AG04449 (cell line): ENCODE measurements around the gene TMEM63A.
"Not testable (repeated sequence)": the region's sequence is repeated elsewhere in the genome, so short reads cannot be mapped to it uniquely, and the experiment has no call there.

Experiments used
- CTCF ChIA-PET: fragments of 350-600 bp; formaldehyde crosslinking; extraction: SDS; loops from one replicate; lab custom pipeline; 2021; ENCODE audit warnings: antibody characterized with exemption; lab: Yijun Ruan, JAX
- POLR2A ChIA-PET: fragments of 400-600, 350-600 bp; formaldehyde crosslinking; extraction: SDS; loops from one replicate; lab custom pipeline; 2020; ENCODE audit warnings: antibody characterized with exemption, inconsistent platforms; lab: Yijun Ruan, JAX
- DNase-seq: peaks from one replicate; pipeline ENCODE4 v3.0.0-alpha.2; 2010; ENCODE audit warnings: low read depth, low spot score
- H3K4me3 ChIP-seq: 2 replicates; pipeline ENCODE4 v1.5.1; 2011; ENCODE audit warnings: low read depth, mild to moderate bottlenecking, control low read depth, low read length
- CTCF ChIP-seq: IDR thresholded peaks from one replicate; pipeline ENCODE4 v1.5.1; 2011; ENCODE audit warnings: mild to moderate bottlenecking, moderate library complexity, low read length, control low read depth, inconsistent platforms; ENCODE audit not compliant: insufficient read depth; ENCODE audit errors: missing control alignments

The TMEM63A gene

DNA sequence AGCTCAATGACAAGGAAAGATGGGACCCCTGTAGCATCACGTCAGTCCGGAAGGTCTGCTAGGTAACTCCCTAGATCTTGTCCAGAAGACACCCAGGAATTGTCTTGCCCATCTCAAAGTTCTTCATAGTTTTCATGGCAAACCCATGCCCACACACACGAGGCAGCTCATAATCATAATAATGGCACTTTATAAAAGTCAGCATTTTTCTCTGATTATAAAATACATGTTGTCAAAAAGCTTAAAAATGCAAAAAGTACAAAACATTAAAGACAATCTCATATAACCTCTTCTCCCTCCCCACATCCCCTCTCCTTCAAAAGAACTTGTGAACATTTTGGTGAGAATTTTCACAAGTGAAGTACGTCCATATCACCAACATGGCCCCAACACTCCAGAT is 41.5 kb downstream of the TMEM63A start:
- POLR2A ChIA-PET, result no interaction called here
- no peak overlapping the region for H3K4me3 ChIP-seq
- DNase-seq, result no peak
- no peak for TF ChIP-seq CTCF
- CTCF ChIA-PET, result interaction anchor here (0.7 to 9.8 kb wide), 8 partner anchors 10 to 365 kb away, joined by 3 to 105 read pairs (median 3); partner anchors contain the start of genes SRP9 and TMEM63A

GRCh38 chr1:225840223-225840610 is 42.0 kb downstream of the TMEM63A start:
- ChIA-PET POLR2A (no interaction called here), CTCF (interaction anchor here (0.7 to 9.8 kb wide), 7 partner anchors 10 to 364 kb away, joined by 3 to 105 read pairs (median 3); partner anchors contain the start of genes SRP9 and TMEM63A)
- TF ChIP-seq CTCF, result no peak

DNA sequence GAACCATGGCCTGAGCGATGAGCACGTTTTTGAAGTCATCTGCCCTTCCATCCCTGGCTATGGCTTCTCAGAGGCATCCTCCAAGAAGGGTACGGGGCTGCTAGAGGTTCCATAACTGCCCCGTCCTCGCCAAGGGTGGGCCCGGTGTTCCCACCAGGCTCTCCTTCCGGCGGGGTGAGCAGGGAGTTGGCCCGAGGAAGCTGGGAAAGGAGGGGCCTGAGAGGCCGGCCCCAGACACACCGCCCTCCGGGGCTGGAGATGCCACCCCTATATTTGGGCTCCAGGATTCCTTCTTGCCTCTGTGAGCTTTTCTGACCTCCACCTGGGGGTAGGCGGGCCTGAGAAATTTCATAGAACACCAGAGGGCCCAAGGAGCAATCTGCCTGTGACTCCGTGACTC is 43.4 kb downstream of the TMEM63A start:
- POLR2A ChIA-PET, result no interaction called here
- no peak overlapping the region for H3K4me3 ChIP-seq
- TF ChIP-seq CTCF, result no peak
- CTCF ChIA-PET, result interaction anchor here (9.8 kb wide), 1 partner anchor 363 kb away, joined by 105 read pairs; no protein-coding TSS in a partner anchor
- DNase-seq, result no peak

More at GRCh38 chr1:225840223-225840610, 42.0 kb downstream of the TMEM63A start:
- DNase-seq, result no peak
- H3K4me3 ChIP-seq, result no peak overlapping the region

- H3K4me3 ChIP-seq, POLR2A ChIA-PET, DNase-seq: not testable (repeated sequence)
- CTCF ChIA-PET, result interaction anchor here (1.2 to 1.3 kb wide), 2 partner anchors 15 to 65 kb away, joined by 3 read pairs; no protein-coding TSS in a partner anchor
These were observed 45.9 kb downstream of the TMEM63A start for GRCh38 chr1:225836296-225836695.

DNA sequence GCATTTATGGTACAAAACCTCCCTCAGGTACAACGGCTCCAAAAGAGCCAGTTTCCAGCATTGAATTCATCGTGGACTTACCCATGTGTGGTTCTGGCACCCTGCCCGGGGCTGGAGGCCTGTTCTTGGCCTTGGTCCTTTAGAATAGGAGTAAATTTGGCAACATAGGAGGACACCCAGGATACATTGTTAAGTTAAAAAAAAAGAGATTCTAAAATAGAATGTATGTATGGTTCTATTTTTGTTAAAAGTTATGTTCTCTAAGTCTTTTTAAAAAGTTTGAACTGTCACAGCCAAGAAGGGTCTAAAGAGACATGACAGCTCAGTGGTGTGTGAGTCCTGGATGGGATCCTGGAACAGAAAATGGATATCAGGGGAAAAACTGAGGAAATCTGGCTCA is 46.3 kb downstream of the TMEM63A start:
- no peak overlapping the region for H3K4me3 ChIP-seq
- no peak for DNase-seq
- POLR2A ChIA-PET, result no interaction called here
- CTCF ChIA-PET, result interaction anchor here (1.2 to 2.1 kb wide), 3 partner anchors 14 to 361 kb away, joined by 3 to 11 read pairs (median 3); no protein-coding TSS in a partner anchor
- no peak for TF ChIP-seq CTCF

DNA sequence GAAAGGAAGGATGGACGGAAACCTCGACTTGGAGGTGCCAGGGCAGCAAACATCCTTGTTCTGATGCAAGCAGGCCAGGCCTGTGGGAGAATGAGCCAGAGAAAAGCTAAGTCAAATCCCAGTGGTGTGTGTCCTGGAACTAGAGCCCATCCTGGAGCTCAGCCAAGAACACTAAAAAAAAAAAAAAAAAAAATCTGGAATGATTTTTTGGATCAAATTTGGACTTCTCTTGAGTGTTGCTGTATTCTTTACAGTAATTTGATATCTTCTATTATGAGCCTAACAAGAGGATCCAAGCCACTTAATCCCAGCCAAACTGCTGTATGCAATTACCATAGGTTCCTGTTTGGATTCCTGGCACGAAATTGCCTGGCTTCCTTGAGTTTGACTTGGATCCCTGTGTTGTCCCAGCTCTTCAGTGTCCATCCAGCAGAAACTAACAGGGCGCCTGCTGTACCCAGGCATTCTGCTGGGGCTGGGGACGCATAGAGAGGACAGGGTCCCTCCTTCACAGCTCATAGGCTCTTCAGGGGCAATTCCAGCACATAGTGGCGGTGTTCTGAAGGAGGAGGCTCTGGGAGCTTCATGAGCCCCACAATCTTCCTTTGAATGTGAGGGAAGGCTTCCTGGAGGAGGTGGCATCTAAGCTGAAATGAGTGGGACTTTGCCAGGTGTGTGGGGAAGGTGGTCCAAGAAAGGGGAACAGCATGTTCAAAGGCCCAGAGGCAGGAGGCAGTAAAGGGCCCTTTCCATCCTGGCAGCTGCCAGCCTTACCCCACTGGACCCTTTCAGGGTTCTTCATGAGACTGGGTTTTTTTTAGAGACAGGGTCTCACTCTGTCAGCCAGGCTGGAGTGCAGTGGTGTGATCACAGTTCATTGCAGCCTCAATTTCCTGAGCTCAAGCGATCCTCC is 47.5 kb downstream of the TMEM63A start:
- H3K4me3 ChIP-seq, result no peak overlapping the region
- POLR2A ChIA-PET, result no interaction called here
- peak; percentile 9 for DNase-seq
- CTCF ChIA-PET, result interaction anchor here (0.7 to 2.1 kb wide), 5 partner anchors 13 to 359 kb away, joined by 3 to 11 read pairs (median 3); no protein-coding TSS in a partner anchor
- TF ChIP-seq CTCF, result no peak
